ENCODE data around the gene ZNF324B. TPM values are rescaled to one million over a fixed set of nuclear protein-coding genes. Genes with fewer than 3 reads are reported as not detected.

ZNF324B gene
- total RNA-seq, 6 experiments from 2014 or later, result 2.9 to 3.3 (median 2.9) TPM

DNA sequence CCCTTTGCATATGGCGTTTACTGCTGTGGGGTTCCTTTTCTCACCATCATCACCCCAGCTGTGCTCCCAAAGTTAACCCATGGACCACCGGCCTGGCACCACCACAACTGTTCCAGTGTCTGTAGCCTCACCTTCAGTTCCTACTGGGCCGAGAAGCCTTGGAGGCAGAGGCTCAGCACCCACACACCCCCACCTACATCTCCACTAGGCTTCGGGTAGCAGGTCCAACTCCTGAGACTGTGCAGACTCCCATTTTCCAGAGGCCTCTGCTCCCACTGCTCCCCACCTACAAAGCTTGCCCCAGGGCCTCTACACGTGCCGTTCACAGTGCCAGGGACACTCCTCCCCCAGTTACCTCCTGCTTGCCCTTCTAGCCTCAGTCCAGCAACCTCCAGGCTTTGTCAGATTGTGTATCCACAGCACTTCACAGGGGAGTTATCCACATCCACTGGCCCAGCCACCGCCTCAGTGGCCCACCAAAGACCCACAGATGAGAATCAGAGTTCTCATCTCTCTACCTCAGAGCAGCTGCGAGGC is 46.3 kb downstream of the ZNF324B start:
- Histone ChIP-seq H3K36me3 (peaks cover 0 to 10% (median 0%) of the 10 kb centered on the region in 4 donors), H3K4me1 (peaks cover 0 to 31% (median 5%) of the 10 kb centered on the region in 4 donors), H3K9me3 (no peaks in the 10 kb centered on the region), H3K4me3 (no peak overlapping the region), H3K27me3 (no peaks in the 10 kb centered on the region), H3K27ac (no peak overlapping the region)
- intact Hi-C loops (cut with DNase I), result no loop called here
- TF ChIP-seq POLR2A (IDR thresholded peaks at IDR 0.05), result no peak
- TF ChIP-seq CTCF (IDR thresholded peaks at IDR 0.05), result no peak
- ATAC-seq (no peak), DNase-seq (no peak)
- WGBS (ENCODE audit: insufficient coverage, low coverage, low lambda C conversion rate, missing lambda C conversion rate), result 83% methylated on average over 6 of the region's 8 CpGs

DNA sequence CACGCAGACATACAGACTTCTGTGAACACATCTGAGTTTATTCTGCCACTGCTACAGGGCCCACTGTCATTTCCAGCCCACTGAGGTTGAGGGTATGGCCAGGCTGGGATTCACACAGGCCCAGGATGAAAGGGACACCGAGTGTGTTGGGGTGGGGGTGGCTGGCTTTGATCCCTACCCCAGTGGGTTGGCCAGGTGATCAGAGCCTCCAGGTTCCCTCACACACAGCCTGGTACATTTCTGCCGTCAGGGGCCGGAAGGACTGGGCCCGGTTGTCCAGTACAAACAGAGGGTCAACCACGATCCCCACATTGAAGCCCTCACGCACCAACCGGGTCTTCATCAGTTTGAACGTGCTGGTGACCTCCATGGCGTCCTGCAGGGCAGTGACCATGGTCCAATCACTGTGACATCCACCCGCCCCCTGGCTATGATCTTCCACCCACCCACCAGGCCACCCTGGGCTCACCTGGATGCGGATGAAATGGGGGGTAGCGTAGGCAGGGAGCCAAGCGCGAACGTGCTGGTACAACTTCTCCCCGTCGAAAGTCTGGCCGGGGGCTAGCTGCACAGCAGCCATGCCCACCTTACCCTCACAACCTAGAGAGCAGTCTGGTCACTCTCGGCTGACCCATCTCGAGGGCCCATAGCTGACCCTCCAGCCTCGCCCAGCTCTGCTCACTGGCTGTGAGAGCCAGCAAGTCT is 47.0 kb downstream of the ZNF324B start:
- Histone ChIP-seq H3K4me1 (peaks cover 0 to 35% (median 5%) of the 10 kb centered on the region in 4 donors), H3K9me3 (no peaks in the 10 kb centered on the region), H3K27ac (no peak overlapping the region), H3K4me3 (peak overlapping the region; percentile 21 to 32 (median 21)), H3K36me3 (peaks cover 0 to 15% (median 0%) of the 10 kb centered on the region in 4 donors), H3K27me3 (no peaks in the 10 kb centered on the region)
- DNase-seq (peak in 2 of 3 donors; percentile 67 to 73), ATAC-seq (peak in 3 of 4 donors; percentile 1 to 14 (median 2))
- TF ChIP-seq POLR2A (IDR thresholded peaks at IDR 0.05), result no peak
- no peak for TF ChIP-seq CTCF (IDR thresholded peaks at IDR 0.05)
- 57% methylated on average over 11 of the region's 22 CpGs for WGBS (ENCODE audit: insufficient coverage, low coverage, low lambda C conversion rate, missing lambda C conversion rate)
- intact Hi-C loops (cut with DNase I), result no loop called here

DNA sequence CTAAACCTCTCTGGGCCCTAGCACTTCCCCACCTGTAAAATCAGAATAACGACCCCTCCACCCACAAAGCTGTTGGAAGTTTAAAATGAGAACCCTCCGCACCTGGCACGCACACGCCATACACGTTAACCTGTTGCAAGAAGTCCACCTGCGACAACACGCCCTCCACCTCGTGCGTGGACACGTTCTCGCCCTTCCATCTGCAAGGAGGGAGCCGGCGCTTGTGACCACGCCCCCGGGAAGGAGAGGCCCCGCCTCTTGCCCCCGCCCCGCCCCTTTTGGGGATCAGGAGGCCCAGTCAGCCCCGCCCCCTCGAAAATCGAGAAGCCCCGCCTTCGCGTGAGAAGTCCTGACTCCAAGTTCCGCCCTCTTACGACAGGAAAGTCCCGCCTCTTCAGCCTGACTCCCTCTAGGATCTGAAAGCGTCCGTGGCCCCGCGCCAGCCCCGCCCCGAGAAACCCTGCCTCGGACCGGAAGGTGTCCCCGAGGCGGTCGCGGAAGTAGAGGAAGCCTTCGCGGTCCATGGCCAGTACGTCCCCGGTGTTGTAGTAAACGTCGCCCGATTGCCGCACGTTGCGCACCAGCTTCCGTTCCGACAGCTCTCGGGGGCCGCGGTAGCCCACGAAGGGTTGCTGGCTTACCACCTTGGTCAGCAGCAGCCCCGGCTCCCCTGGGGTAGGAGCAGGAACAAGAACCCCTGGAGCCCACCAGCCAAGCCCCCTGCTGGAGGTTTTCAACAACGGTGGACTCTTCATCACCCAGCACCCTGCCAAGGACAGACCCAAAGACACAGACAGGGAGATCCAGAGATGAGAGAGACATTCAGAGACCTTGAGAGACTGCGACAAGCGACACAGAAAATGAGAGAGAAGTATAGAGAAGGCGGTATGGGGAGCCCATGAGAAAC is 47.9 kb downstream of the ZNF324B start:
- intact Hi-C loops (cut with DNase I), result no loop called here
- Histone ChIP-seq H3K9me3 (no peaks in the 10 kb centered on the region), H3K4me3 (peak overlapping the region; percentile 44 to 58 (median 45)), H3K27ac (peak overlapping the region; percentile 67 to 75 (median 69)), H3K36me3 (peaks cover 0 to 16% (median 0%) of the 10 kb centered on the region in 4 donors), H3K27me3 (no peaks in the 10 kb centered on the region), H3K4me1 (peaks cover 0 to 43% (median 5%) of the 10 kb centered on the region in 4 donors)
- peak; percentile 89 to 96 (median 93) for ATAC-seq
- TF ChIP-seq POLR2A (IDR thresholded peaks at IDR 0.05), result no peak
- peak in 3 of 4 donors; percentile 11 to 27 (median 18) for TF ChIP-seq CTCF (IDR thresholded peaks at IDR 0.05)
- WGBS (ENCODE audit: insufficient coverage, low coverage, low lambda C conversion rate, missing lambda C conversion rate), result 5% methylated on average over 21 of the region's 60 CpGs
- peak; percentile 100 for DNase-seq

DNA sequence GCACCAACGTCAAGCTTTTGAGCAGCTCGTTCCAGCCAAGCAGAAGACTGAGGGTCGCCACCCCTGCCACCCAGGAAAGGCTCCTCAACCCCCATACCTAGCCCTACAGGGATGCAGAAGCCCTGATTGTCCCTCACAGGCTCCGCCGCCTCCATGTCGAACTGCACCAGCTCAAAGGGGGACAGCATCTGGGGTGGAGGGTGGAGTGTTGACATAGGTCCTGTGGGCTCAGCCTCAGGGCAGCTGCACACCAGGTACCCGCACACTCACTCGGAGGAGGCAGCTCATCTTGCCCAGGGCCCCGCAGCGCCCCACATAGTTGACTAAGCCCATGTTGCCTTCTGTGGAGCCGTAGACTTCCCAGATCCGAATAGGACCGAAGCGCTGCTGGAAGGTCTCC is 48.8 kb downstream of the ZNF324B start:
- H3K4me1 ChIP-seq, result peaks cover 0 to 52% (median 5%) of the 10 kb centered on the region in 4 donors
- H3K27me3 ChIP-seq, result no peaks in the 10 kb centered on the region
- H3K4me3 ChIP-seq, result peak overlapping the region in 1 of 3 donors; percentile 58
- WGBS (ENCODE audit: insufficient coverage, low coverage, low lambda C conversion rate, missing lambda C conversion rate), result 0% methylated on average over 1 of the region's 14 CpGs
- peaks cover 0 to 16% (median 0%) of the 10 kb centered on the region in 4 donors for H3K36me3 ChIP-seq
- intact Hi-C loops (cut with DNase I), result no loop called here
- no peak for DNase-seq
- no peak for TF ChIP-seq POLR2A (IDR thresholded peaks at IDR 0.05)
- TF ChIP-seq CTCF (IDR thresholded peaks at IDR 0.05), result no peak
- no peak for ATAC-seq
- H3K9me3 ChIP-seq, result no peaks in the 10 kb centered on the region
- H3K27ac ChIP-seq, result no peak overlapping the region

Small RNAs within 50 kb of the gene (small RNA-seq; reads per million reads assigned to genes)
- gene RN7SL693P (0 reads per million in 2 experiments), gene RNU6-1337P (0 reads per million in 2 experiments)

Other genes with a start within 250 kb of the ZNF324B start
- gene ZNF544, start 222.7 kb upstream of the ZNF324B start, total RNA-seq, result 10 to 100 TPM in 3 of 6 experiments, 1 to 10 TPM in 3; 6.1 to 16.5 (median 10.7) TPM
- gene ZNF8, start 172.7 kb upstream of the ZNF324B start, total RNA-seq, result 1 to 10 TPM; 1.0 to 2.3 (median 1.6) TPM
- 10 to 100 TPM; 12.4 to 44.7 (median 15.8) TPM for gene ERVK3-1, start 146.2 kb upstream of the ZNF324B start, total RNA-seq
- 1 to 10 TPM; 1.7 to 2.9 (median 2.1) TPM for gene ZSCAN22, start 124.6 kb upstream of the ZNF324B start, total RNA-seq
- 1,000 to 10,000 TPM in 4 of 6 experiments, 100 to 1,000 TPM in 2; 897 to 2,313 (median 1,164) TPM for gene A1BG, start 98.1 kb upstream of the ZNF324B start, total RNA-seq
- 1 to 10 TPM in 5 of 6 experiments, under 1 TPM in 1; 0.73 to 3.1 (median 1.7) TPM for gene ZNF497, start 88.9 kb upstream of the ZNF324B start, total RNA-seq
- 1 to 10 TPM; 1.7 to 3.9 (median 2.4) TPM for gene ZNF837, start 70.6 kb upstream of the ZNF324B start, total RNA-seq
- 100 to 1,000 TPM; 274 to 637 (median 304) TPM for gene RPS5, start 64.4 kb upstream of the ZNF324B start, total RNA-seq
- gene RNF225, start 56.0 kb upstream of the ZNF324B start, total RNA-seq, result not detected
- gene ZNF584, start 43.0 kb upstream of the ZNF324B start, total RNA-seq, result 10 to 100 TPM in 1 of 6 experiments, 1 to 10 TPM in 5; 5.6 to 12.1 (median 6.6) TPM
- 1 to 10 TPM in 3 of 6 experiments, under 1 TPM in 3; 0.75 to 2.8 (median 1.0) TPM for gene ZNF132, start 11.5 kb upstream of the ZNF324B start, total RNA-seq
- 1 to 10 TPM; 2.9 to 4.9 (median 3.8) TPM for gene ZNF324, start 15.5 kb downstream of the ZNF324B start, total RNA-seq
- gene ZNF446, start 24.7 kb downstream of the ZNF324B start, total RNA-seq, result 1 to 10 TPM; 1.4 to 5.4 (median 4.1) TPM
- 100 to 1,000 TPM; 107 to 737 (median 366) TPM for gene SLC27A5, start 60.4 kb downstream of the ZNF324B start, total RNA-seq
- gene ZBTB45, start 68.2 kb downstream of the ZNF324B start, total RNA-seq, result 1 to 10 TPM; 3.5 to 4.8 (median 4.3) TPM
- 100 to 1,000 TPM in 3 of 6 experiments, 10 to 100 TPM in 3; 75.4 to 106 (median 94.7) TPM for gene TRIM28, start 92.4 kb downstream of the ZNF324B start, total RNA-seq
- gene CHMP2A, start 103.5 kb downstream of the ZNF324B start, total RNA-seq, result 10 to 100 TPM; 62.1 to 90.9 (median 70.7) TPM
- 10 to 100 TPM; 16.0 to 23.5 (median 20.7) TPM for gene UBE2M, start 107.0 kb downstream of the ZNF324B start, total RNA-seq
- 10 to 100 TPM in 5 of 6 experiments, 1 to 10 TPM in 1; 8.2 to 19.9 (median 14.1) TPM for gene MZF1, start 121.7 kb downstream of the ZNF324B start, total RNA-seq

Measured in right lobe of liver (tissue), 6 donors.